ENCODE results near the gene RDH5.

The RDH5 gene, protein sequence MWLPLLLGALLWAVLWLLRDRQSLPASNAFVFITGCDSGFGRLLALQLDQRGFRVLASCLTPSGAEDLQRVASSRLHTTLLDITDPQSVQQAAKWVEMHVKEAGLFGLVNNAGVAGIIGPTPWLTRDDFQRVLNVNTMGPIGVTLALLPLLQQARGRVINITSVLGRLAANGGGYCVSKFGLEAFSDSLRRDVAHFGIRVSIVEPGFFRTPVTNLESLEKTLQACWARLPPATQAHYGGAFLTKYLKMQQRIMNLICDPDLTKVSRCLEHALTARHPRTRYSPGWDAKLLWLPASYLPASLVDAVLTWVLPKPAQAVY

DNA sequence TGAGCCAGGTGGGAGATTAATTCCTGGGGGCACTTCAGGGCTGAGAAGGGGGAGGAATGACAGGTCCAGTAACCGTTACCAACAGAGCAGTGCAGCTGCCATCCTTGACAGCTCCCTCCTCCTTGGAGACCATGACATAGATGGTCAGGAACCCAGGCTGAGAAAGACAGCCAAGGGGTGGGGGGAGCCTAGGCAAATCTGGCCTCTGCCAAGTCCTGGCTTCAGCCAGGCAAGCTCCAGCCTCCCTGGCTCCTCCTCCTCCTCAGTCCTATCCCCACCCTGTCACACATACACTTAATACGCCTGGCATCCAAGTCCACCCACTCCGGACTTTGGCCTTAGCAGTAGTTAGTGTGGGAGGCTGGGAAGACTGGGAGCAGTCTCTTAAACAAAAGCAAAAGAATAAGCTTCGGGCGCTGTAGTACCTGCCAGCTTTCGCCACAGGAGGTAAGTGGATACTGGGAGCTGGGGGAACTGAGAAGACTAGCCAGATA lies at the start of gene RDH5:
TSS of gene RDH5 (plus strand) at position 323 of the 494 bp plus-strand sequence. CDS start 792 bp downstream, outside the sequence.
- TF ChIP-seq CREB1 (IDR thresholded peaks at IDR 0.05; ENCODE audit: low read depth) (no peak), EP300 (IDR thresholded peaks at IDR 0.05; ENCODE audit: borderline replicate concordance) (no peak), EGR1 (IDR thresholded peaks at IDR 0.05) (0 out of 2 replicates have a peak, but pooled peaks have one; percentile 16)
- TF ChIP-seq, protein P1, sequence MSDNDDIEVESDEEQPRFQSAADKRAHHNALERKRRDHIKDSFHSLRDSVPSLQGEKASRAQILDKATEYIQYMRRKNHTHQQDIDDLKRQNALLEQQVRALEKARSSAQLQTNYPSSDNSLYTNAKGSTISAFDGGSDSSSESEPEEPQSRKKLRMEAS (IDR thresholded peaks at IDR 0.05) = no peak

DNA sequence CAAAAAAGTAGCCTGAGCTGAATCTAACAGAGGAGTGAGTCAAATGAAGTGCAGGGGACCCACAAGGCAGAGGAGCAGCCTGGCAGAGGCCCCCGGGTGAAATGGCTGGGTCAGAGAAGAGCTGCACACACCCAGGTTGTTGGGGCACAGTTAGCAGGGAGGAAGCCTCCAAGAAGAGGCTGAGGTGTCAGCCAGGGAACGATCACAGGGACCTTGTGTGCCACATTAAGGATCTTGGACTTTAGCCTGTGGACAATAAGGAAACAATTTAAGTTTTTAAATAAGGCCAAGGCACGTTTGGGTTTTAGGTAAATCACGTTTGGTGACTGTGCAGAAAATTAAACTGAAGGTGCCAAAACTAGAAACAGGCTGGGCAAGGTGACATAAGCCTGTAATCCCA lies 48.4 kb upstream of the RDH5 start:
- no peak for TF ChIP-seq TAF1 (IDR thresholded peaks at IDR 0.05; ENCODE audit: low read depth)
- TF ChIP-seq FOXM1 (IDR thresholded peaks at IDR 0.05; ENCODE audit: borderline replicate concordance, low read depth) = no peak
- no peak for TF ChIP-seq NFIC (IDR thresholded peaks at IDR 0.05)

DNA sequence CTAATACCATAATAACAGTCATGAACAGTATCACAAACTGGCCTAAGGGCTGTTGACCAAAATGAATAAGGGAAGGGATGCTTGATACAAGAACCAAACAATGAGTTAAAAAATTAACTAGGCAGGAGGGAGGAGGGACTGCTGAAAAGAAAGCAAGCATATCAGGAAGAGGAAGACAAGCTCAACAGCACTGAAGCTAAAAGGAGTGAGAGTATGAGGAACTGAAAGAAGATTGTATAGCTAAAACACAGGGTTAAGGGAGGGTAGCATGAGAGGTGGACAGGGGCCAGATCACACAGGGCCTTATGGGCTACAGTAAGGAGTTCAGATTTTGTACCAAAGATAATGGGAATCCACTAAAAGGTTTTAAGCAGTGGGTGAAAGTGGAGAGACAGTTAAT lies 46.6 kb upstream of the RDH5 start:
- no peak for TF ChIP-seq EP300 (IDR thresholded peaks at IDR 0.05; ENCODE audit: borderline replicate concordance)
- TF ChIP-seq CEBPB (IDR thresholded peaks at IDR 0.05) = no peak
- no peak for TF ChIP-seq YY1 (IDR thresholded peaks at IDR 0.05; ENCODE audit: low read depth)
- TF ChIP-seq RAD21 (IDR thresholded peaks at IDR 0.05; ENCODE audit: low read depth) = no peak
- TF ChIP-seq ZBTB7A (IDR thresholded peaks at IDR 0.05; ENCODE audit: low read depth) = no peak
- TF ChIP-seq, protein P1 (IDR thresholded peaks at IDR 0.05) = no peak
- no peak for TF ChIP-seq CREB1 (IDR thresholded peaks at IDR 0.05; ENCODE audit: low read depth)
- TF ChIP-seq, protein P2, sequence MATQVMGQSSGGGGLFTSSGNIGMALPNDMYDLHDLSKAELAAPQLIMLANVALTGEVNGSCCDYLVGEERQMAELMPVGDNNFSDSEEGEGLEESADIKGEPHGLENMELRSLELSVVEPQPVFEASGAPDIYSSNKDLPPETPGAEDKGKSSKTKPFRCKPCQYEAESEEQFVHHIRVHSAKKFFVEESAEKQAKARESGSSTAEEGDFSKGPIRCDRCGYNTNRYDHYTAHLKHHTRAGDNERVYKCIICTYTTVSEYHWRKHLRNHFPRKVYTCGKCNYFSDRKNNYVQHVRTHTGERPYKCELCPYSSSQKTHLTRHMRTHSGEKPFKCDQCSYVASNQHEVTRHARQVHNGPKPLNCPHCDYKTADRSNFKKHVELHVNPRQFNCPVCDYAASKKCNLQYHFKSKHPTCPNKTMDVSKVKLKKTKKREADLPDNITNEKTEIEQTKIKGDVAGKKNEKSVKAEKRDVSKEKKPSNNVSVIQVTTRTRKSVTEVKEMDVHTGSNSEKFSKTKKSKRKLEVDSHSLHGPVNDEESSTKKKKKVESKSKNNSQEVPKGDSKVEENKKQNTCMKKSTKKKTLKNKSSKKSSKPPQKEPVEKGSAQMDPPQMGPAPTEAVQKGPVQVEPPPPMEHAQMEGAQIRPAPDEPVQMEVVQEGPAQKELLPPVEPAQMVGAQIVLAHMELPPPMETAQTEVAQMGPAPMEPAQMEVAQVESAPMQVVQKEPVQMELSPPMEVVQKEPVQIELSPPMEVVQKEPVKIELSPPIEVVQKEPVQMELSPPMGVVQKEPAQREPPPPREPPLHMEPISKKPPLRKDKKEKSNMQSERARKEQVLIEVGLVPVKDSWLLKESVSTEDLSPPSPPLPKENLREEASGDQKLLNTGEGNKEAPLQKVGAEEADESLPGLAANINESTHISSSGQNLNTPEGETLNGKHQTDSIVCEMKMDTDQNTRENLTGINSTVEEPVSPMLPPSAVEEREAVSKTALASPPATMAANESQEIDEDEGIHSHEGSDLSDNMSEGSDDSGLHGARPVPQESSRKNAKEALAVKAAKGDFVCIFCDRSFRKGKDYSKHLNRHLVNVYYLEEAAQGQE (IDR thresholded peaks at IDR 0.05; ENCODE audit: low read depth) = no peak
- TF ChIP-seq, protein P3, sequence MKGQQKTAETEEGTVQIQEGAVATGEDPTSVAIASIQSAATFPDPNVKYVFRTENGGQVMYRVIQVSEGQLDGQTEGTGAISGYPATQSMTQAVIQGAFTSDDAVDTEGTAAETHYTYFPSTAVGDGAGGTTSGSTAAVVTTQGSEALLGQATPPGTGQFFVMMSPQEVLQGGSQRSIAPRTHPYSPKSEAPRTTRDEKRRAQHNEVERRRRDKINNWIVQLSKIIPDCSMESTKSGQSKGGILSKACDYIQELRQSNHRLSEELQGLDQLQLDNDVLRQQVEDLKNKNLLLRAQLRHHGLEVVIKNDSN (IDR thresholded peaks at IDR 0.05) = no peak
- no peak for TF ChIP-seq EGR1 (IDR thresholded peaks at IDR 0.05)
- TF ChIP-seq NFIC (IDR thresholded peaks at IDR 0.05) = no peak
- no peak for TF ChIP-seq TEAD4 (IDR thresholded peaks at IDR 0.05)
- TF ChIP-seq TAF1 (IDR thresholded peaks at IDR 0.05; ENCODE audit: low read depth) = no peak
- TF ChIP-seq TCF12 (IDR thresholded peaks at IDR 0.05; ENCODE audit: low read depth) = no peak
- no peak for TF ChIP-seq FOXM1 (IDR thresholded peaks at IDR 0.05; ENCODE audit: borderline replicate concordance, low read depth)

DNA sequence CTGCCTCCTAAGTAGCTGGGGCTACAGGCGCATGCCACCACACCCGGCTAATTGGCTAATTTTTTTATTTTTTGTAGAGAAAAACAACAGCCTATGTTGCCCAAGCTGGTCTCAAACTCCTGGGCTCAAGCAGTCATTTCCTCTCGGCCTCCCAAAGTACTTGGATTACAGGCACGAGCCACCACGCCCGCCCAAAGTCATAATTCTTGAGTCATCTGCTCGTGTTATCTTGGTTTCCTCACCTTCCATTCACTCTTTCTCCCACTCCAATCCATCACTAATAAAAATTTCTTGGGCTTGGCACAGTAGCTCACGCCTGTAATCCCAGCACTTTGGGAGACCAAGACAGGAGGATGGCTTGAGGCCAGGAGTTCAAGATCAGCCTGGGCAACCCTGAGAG lies 44.5 kb upstream of the RDH5 start:
- TF ChIP-seq, protein P3 (IDR thresholded peaks at IDR 0.05) = no peak
- no peak for TF ChIP-seq CEBPB (IDR thresholded peaks at IDR 0.05)
- no peak for TF ChIP-seq EGR1 (IDR thresholded peaks at IDR 0.05)
- TF ChIP-seq ZBTB7A (IDR thresholded peaks at IDR 0.05; ENCODE audit: low read depth) = no peak
- no peak for TF ChIP-seq RAD21 (IDR thresholded peaks at IDR 0.05; ENCODE audit: low read depth)
- no peak for TF ChIP-seq FOXM1 (IDR thresholded peaks at IDR 0.05; ENCODE audit: borderline replicate concordance, low read depth)
- no peak for TF ChIP-seq TAF1 (IDR thresholded peaks at IDR 0.05; ENCODE audit: low read depth)
- no peak for TF ChIP-seq YY1 (IDR thresholded peaks at IDR 0.05; ENCODE audit: low read depth)
- TF ChIP-seq EP300 (IDR thresholded peaks at IDR 0.05; ENCODE audit: borderline replicate concordance) = no peak
- TF ChIP-seq NFIC (IDR thresholded peaks at IDR 0.05) = no peak
- no peak for TF ChIP-seq TCF12 (IDR thresholded peaks at IDR 0.05; ENCODE audit: low read depth)
- TF ChIP-seq, protein P2 (IDR thresholded peaks at IDR 0.05; ENCODE audit: low read depth) = no peak
- TF ChIP-seq, protein P1 (IDR thresholded peaks at IDR 0.05) = no peak
- TF ChIP-seq CREB1 (IDR thresholded peaks at IDR 0.05; ENCODE audit: low read depth) = no peak
- no peak for TF ChIP-seq TEAD4 (IDR thresholded peaks at IDR 0.05)

DNA sequence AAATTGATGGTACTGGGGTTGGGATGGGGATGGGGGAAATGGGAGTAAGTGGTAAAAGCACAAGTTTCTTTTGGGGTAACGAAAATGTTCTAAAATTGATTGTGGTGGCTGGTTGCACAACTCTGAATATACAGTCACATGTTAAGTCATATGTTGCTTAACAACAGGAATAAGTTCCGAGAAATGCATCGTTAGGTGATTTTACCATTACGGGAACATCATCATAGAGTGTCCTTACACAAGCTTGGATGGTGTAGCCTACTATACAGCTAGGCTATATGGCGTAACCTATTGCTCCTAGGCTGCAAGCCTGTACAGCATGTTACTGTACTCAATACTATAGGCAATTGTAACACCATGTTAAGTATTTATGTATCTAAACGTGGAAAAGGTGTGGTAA lies 43.5 kb upstream of the RDH5 start:
- TF ChIP-seq TAF1 (IDR thresholded peaks at IDR 0.05; ENCODE audit: low read depth) = no peak
- TF ChIP-seq YY1 (IDR thresholded peaks at IDR 0.05; ENCODE audit: low read depth) = no peak
- TF ChIP-seq EGR1 (IDR thresholded peaks at IDR 0.05) = no peak
- no peak for TF ChIP-seq CEBPB (IDR thresholded peaks at IDR 0.05)
- no peak for TF ChIP-seq TEAD4 (IDR thresholded peaks at IDR 0.05)
- TF ChIP-seq FOXM1 (IDR thresholded peaks at IDR 0.05; ENCODE audit: borderline replicate concordance, low read depth) = no peak
- TF ChIP-seq, protein P1 (IDR thresholded peaks at IDR 0.05) = no peak
- no peak for TF ChIP-seq RAD21 (IDR thresholded peaks at IDR 0.05; ENCODE audit: low read depth)
- TF ChIP-seq, protein P2 (IDR thresholded peaks at IDR 0.05; ENCODE audit: low read depth) = no peak
- TF ChIP-seq, protein P3 (IDR thresholded peaks at IDR 0.05) = no peak
- no peak for TF ChIP-seq CREB1 (IDR thresholded peaks at IDR 0.05; ENCODE audit: low read depth)
- no peak for TF ChIP-seq ZBTB7A (IDR thresholded peaks at IDR 0.05; ENCODE audit: low read depth)
- no peak for TF ChIP-seq NFIC (IDR thresholded peaks at IDR 0.05)
- TF ChIP-seq EP300 (IDR thresholded peaks at IDR 0.05; ENCODE audit: borderline replicate concordance) = no peak
- TF ChIP-seq TCF12 (IDR thresholded peaks at IDR 0.05; ENCODE audit: low read depth) = no peak

Data from Ishikawa (cell line).